GM19043 (cell line): ENCODE data around the gene KRT3.

ENCODE experiments used
- ATAC-seq: cut with Tn5 transposase; IDR thresholded peaks from one replicate; pipeline ENCODE4 v1.9.1; 2021; ENCODE audit warnings: low read depth; ENCODE audit not compliant: unreplicated experiment

Gene KRT3

DNA sequence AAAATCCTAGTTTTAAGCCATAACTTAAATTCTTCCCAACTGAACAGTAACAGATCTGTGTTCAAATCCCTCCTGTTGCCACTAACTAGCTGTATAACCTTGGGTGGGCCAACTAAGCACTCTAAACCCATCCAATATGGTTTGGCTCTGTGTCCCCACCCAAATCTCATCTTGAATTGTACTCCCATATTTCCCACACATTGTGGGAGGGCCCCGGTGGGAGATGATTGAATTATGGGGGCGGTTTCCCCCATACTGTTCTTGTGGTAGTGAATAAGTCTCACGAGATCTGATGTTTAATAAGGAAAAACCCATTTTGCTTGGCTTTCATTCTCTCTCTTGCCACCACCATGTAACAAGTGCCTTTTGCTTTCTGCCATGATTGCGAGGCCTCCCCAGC is 19.2 kb upstream of the KRT3 start:
- no peak for ATAC-seq

DNA sequence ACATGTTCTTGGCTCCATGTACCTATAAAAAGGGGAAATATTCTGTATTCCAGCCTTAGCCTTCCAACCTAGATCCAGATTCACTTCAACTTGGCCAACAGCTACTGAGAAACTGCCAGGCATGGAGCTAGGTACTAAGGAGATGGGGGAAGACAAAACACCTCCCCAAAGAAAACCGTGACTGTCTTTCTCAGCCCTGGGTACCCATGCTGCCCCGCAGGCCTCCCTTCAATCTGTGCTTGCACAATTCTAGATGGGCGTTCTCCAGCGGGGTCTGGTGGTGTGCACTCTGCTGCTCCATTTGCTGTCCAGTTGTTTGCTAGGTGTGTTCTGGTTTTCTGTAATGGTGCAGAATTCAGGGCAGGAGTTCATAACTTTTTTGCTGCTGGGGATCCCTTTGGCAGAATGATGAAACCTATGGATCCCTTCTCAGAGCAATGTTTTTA is 18.8 kb upstream of the KRT3 start:
- no peak for ATAC-seq

DNA sequence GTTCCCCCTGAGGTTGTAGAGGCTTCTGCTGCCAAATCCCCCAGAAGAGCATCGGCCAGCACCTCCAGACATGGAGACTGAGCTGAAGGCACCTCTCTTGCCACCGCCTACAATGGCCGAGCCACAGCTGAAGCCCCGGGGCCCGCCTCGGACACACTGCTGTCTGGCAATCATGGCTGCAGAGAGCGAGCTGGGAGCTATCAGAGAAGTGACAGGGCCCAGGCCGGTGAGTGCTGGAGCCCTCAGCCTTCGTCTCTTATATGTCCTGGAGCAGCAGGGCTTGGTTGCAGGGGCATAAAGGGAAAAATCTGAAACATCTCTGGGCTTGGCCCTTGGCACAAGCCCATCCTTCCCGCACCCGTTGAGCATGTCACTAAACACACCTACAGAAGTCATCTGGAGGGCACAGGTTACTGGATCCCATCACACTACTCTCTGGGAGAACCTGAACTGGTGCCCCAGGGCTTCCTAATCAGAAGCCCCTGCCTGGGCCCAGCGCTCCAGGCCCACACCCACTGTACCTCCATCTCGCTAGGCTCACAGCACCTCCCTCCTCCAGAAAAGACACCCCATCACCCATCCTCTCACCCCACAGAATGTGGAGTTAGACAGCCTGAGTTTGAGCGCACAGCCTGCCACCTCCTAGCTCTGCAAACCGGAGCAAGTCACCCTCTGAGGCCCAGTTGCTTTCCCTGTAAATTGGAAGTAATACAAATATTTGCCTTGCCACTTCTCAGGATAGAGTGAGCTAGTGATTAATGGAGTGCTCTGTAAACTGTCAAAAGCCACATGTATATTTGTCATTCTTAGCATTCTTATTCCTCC is 18.2 kb upstream of the KRT3 start, which contains the start of gene KRT4:
KRT4 (minus strand) TSS at position 232 of the 825 bp plus-strand sequence; CDS start at position 174, 58 bp downstream.
- no peak for ATAC-seq

DNA sequence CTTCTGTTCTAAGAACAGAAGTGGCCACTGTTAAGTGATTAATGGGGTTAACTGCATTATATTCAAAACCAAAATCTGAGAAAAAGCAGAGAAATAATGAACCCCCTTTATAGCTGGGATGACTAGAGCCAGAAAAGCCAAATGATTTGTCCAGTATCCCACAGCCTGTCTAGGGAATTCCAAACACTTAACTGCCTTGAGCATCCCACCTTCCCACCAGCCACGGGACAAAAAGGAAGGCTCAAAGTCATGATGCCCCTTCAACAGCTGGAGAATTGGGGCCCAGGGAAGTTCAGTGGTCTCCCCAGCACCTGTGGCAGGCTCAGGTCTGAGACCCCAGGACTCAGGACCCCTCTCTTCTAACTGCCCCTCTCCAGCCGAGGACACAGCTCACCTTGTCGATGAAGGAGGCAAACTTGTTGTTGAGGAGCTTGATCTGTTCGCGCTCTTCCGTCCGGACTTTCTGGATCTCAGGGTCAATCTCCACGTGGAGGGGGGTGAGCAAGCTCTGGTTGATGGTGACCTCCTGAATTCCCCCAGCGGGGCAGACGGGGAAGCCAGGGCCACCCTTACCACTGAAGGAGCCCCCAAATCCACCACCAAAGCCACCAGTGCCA is 17.4 kb upstream of the KRT3 start:
- ATAC-seq, result no peak

DNA sequence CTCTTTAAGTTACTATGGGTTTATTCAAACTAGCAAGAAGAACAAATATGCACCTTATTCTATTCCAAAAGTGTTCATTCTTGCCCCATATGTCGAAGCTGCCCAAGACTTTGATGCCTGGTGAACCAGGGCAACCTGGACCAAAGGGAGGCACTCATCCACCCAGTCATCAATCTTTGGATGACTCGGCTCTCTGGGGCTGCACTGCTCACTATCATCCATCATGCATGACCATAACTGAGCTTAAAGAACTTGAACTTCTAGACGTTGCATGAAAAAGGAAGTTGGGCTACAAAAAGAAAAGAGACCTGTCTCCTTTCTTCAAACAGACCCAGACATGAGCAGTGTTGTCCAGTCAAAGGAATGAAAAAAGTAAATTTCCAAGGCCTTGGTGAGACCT is 16.8 kb upstream of the KRT3 start:
- no peak for ATAC-seq

DNA sequence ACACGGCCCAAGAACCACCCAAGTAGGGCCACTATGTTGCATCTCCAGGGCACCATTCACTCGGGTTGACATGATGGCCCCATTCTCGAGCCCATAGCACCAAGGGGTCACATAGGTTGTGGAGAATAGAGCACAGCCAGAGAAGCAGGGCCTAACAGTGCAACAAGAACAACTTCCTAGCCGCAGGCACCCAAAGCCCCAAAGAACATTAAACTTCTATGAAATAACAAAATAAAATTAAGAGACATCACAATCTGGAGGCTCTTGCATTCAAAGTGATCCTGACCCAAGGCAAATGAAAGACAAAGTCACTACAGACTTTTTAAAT is 16.1 kb upstream of the KRT3 start:
- no peak for ATAC-seq

DNA sequence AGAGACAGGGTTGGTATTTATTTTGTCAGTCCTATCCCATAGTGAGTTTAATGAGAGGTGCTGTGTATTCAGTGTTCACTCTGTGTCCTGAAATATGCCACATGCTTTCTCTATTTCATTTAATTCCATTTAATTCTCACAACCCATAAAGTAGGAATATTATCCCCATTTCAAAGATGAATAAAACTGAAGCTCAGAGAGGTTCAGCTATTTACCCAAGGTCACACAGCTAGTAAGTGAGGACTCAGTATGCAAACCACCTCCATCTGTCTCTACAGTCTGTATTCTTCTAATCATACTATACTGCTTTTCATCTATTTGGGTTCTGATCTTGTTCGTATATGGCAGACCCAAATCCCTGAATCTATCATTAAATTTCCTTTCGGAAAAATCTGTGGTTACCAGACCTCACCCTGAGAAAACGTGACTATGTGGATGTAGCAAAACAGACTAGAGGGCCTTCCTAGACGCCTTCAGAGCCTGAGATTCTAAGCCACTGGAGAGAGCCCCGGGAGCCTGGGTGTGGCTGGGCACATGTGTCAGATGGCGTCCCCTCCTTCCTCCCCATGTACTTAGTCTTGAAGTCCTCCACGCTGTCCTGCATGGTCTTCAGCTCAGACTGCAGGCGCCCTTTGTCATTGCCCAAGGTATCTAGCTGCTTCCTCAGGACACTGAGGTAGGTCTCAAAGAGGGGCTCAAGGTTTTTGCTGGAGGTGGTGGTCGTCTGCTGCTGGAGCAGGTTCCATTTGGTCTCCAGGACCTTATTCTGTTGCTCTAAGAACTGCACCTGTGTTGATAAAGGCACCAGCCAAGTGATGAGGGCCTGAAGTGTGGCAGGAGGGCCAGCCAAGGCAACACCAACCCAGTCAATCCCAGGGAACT is 15.5 kb upstream of the KRT3 start:
- ATAC-seq, result no peak

DNA sequence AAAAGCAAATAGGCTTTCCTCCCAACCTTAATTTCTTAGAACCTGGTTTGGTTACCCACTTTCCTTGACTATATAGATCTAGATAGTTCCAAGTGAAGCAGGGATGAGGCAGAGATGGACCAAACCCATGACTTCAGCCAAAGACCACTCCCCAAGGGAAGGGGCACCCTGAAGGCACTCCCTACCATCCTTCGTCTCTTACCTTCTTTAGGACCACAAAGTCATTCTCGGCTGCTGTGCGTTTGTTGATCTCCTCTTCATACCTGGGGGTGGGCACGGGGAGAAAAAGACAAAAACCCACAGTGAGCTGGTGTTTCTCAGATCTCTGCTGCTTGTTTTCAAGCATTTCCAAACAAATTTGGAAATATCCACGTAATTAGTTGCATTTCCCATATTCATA is 14.6 kb upstream of the KRT3 start:
- no peak for ATAC-seq

DNA sequence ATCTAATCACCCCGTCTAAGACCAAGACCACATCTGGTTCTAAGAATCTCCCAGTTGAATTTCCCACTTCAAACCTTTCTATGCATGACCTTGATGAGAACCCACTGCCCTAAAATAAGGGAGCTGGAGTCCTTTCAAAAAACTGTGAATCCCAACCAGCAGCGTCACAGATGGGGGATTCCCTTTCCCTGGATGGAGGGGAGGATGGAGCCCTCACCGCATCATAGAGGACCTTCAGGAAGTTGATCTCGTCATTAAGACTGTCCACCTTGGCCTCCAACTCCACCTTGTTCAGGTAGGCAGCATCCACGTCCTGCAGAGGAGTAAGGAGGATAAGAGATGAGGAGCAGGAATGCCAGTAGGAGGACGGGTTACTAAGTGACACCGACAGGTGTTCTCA is 13.2 kb upstream of the KRT3 start:
- ATAC-seq, result no peak

DNA sequence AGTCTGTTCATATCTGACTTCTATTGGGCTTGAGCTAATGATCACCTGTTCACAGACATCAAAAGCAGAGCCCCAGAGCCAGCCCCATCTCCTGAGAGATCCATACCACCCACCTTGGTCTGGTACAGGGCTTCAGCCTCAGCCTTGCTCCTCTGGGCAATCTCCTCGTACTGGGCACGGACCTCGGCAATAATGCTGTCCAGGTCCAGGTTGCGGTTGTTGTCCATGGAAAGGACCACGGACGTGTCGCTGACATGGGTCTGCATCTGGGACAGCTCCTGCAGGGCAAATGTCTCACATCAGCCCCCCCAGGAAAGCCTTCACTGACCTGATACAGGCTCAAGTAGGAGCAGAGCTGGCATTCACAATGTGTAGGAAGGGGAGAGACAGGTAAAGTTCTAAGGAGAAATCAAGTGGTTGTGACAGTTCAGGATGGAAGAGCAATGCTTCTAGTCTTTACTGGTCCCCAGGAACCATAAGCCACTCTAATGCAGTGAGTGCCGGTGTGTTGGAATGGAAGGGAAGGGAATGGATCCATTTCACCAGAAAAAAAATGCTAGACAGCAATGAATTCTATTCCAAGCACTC is 12.8 kb upstream of the KRT3 start:
- no peak for ATAC-seq

DNA sequence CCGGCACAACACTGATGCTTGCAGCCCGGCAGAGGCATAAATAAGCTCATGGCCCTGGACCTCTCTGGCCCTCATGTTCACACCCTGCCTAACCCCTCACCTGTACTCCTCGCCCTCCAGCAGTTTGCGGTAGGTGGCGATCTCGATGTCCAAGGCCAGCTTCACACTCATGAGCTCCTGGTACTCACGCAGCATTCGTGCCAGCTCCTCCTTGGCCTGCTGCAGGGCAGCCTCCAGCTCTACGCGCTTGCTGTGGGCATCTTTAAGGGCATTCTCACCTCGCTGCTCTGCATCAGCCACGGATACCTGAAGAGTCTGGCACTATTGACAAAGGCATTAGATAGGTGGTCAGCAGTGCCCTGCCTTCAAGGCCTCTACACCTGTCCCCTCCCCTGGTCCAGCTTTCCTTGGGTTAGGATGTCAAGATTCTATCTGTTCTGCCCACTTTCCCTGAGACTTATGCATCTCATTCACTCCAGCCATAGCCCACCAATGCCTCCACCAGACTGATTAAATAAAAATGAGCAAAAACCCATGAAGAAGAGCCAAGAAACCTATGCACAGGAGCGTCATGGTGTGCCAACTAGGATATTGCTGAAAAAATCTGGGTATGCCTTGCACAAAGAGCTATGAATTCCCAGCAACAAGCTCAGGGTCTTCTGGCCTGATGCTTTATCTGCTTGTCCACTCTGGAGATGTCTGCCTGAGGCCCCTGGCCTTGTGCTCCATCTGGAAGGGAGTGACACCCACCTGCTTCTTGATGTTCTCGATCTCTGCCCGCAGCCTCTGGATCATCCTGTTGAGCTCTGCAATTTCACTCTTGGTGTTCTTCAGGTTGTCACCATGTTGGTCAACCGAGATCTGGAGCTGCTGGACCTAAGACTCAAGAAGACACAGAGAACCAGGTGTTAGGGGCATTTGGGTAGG is 11.9 kb upstream of the KRT3 start:
- no peak for ATAC-seq

DNA sequence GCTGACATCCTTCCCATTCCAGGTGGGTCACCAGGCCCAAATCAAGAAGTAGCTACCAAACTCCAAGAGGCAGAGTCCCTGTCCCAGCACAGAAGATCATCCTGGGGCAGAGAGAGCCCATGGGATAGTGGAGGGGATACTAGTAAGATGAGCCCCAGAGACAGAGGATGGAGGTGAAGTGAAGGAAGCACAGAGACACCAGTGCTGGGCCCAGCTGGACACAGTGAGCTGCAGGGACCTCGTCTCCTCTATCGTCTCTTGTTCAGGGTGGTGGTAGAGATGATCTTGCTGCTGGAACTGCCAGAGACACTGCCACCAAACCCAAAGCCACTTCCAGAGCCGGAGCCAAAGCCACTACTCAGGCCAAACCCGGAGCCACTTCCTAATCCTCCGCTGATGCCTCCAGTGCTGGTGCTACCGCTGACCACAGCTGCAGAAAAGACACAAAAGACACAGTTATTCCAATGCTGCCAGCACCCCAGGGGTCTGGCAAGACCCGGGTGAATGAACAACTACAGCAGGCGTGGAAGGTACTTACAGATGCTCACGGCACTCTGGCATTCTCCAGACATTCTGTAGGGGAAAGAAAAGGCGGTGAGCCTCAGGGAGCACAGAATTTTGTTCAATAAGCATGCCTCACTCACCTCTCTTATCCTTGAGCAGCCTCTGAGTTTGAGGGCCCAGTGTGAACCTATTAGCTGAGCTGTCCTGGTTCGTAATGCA is 11.1 kb upstream of the KRT3 start:
- ATAC-seq, result no peak

DNA sequence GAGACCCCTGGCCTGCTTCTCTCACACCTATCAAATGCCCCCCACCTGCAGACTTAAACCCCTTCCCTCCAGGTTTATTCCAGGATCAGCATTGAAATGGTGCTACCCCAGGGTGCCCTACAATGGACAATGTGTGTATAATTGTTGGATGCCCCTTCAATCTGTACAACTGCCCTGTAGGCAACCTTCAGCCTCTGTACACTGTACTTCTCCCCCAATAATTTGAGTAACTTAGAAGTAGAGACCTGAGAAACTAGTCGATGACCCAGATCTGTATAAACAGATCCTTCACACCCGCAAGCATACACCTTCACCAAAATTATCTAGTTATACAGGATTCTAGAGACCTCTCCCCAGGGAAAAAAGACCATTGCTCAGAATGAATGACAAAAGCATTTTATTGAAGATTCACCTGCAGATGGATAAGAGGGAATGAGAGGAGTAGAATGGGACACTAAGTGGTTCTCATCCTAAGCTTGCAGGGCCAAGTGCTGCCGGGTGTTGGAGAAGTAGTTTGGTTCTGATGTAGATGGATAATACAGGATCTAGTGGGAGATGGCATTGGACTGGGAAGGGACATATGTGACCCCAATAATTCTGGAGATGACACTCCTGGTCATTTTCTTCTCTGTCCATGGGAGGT is 10.4 kb upstream of the KRT3 start:
- ATAC-seq, result no peak

DNA sequence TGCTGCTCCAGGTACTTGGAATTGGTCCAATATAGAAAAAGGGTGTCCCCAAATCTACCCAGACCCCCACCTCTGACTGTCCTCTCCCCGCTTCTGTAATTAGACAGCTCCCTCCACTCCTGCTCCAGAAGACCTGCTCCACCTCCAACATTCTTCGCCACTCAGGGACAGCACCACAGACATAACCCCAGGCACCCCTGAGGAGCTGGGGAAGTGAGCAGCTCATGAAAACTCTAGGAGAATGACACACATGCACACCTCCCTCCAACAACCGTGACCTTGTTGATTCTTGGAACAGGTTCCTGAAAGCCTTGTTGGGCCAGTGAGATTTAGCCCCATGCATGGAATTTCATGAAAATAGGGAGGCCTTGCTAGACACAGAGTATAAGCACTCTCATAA is 9.8 kb upstream of the KRT3 start:
- ATAC-seq, result no peak

DNA sequence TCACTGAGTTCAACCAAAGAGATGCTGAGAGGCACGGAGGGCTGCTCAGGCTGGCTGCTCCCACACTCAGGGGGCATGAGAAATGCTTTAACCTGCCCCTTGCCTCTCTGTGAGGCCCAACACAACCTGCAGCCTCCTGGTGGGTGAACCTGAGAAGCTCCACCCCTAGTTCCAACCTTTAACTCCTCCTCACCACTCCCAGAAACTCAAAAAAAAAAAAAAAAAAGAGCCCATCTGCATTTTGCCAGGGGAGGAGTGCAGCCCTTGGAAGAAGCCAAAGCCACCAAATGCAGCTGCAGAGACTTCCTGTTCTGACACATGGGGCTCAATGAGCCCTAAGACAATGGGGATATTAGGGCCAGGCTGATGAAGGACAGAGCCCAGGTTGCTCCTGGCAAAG is 9.1 kb upstream of the KRT3 start:
- ATAC-seq, result no peak

DNA sequence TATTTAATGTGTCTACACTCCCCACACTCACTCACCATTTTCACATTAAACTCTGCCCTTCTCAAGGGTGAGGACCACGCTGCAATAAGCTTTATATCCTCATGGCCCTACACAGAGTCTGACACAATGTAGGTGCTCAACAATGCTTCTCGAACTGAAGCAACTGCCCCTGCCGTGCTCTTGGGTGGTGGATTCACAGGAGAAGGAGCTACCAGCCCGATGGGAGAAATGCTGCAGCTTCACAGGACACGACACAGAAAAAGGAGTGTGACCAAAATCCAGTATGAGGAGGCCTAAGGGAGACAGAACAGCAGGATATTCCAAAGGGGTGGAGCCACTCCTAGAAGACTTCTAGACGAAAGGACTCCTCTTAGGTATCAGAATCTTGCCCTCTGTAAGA is 6.5 kb upstream of the KRT3 start:
- ATAC-seq, result no peak

DNA sequence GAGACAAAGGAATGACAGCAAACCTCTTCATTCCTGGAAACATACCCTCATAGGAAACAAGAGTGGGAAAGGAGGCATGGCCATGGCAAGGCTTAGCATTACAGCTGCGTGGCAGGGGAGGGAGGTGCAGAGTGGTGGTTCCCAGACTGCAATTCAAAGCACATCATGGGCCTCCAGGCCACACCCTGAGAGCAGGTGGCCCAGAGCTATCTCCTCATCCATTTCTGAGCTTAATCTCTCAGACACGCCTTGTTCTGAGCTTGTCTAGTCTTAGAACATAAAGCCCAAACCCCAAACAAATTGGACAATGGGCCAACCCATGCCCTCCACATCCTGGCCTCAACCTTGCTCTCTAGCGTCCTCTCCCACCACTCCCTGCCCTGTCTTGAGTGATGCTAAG is 5.9 kb upstream of the KRT3 start:
- no peak for ATAC-seq

DNA sequence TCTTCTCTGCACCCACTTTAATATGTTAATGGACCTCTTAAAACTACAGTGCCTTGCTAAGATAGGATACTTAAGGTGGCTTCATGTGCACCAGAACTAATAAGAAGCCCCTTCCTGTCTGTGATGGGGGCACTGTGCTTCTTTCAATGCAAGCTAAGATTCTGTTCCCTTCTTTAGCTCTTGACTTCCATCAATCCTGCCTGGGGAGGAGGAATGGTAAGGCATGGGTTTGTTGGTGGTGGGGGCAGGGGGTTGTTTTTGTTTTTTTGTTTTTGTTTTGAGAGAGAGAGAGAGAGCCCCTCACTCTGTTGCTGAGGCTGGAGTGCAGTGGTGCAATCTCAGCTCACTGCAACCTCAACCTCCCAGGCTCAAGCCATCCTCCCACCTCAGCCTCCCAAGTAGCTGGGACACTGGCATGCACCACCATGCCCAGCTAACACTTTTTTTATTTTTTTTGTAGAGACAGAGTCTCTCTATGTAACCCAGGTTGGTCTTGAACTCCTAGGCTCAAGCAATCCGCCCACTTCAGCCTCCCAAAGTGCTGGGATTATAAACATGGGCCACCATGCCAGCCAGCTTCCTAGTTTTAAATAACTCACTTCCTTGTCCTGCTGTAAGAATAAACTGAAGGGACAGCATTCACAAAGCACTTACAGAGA is 4.5 kb upstream of the KRT3 start:
- ATAC-seq, result no peak
